Adrenal gland (tissue), 12 donors: ENCODE data around the gene ABCB11. TPM values are rescaled to one million over a fixed set of nuclear protein-coding genes. Genes with fewer than 3 reads are reported as not detected.

Source experiments
- DNase-seq, 7 donors: peaks; one replicate each; pipeline ENCODE4 v3.0.0-alpha.2; 2019 to 2020
- H3K27ac ChIP-seq, 5 donors: fragments of 200-600 bp; sonication (generic) in 4 of 5; 1 replicate in 3 of 5; 2 replicates in 2 of 5; pipeline versions ENCODE4 v1.5.1 to v1.8.0; 2016 to 2020; ENCODE audit warnings: mild to moderate bottlenecking in 1 of 5
- H3K27me3 ChIP-seq: fragments of 200-600 bp; 2 replicates; pipeline ENCODE4 v1.8.0; 2021
- H3K36me3 ChIP-seq, 2 donors: fragments of 200-600 bp; replicated peaks in 1 of 2; 1 replicate in 1 of 2; 2 replicates in 1 of 2; pipeline versions ENCODE4 v1.5.1 to v1.8.0; 2018 to 2022
- H3K4me1 ChIP-seq, 2 donors: fragments of 200-600 bp; replicated peaks in 1 of 2; 1 replicate in 1 of 2; 2 replicates in 1 of 2; pipeline versions ENCODE4 v1.5.1 to v1.8.0; 2018 to 2021
- H3K4me3 ChIP-seq, 4 donors: fragments of 200-600 bp; sonication (generic) in 3 of 4; one replicate each; pipeline ENCODE4 v1.5.1; 2016 to 2018
- H3K9me3 ChIP-seq, 3 donors: fragments of 200-600 bp; sonication (generic) in 1 of 3; replicated peaks in 1 of 3; 1 replicate in 2 of 3; 2 replicates in 1 of 3; pipeline versions ENCODE4 v1.5.1 to v1.8.0; 2016 to 2021
- CTCF ChIP-seq, 6 experiments: fragments of 450-650 bp in 4 of 6; fragments of 200-600 bp in 2 of 6; sonication (generic) in 1 of 6; IDR thresholded peaks; 1 replicate in 5 of 6; 2 replicates in 1 of 6; pipeline versions ENCODE4 v1.5.1 to v1.8.0; 2016 to 2021; ENCODE audit warnings: antibody characterized with exemption in 6 of 6, mild to moderate bottlenecking in 2 of 6, moderate library complexity in 1 of 6
- POLR2A ChIP-seq, 2 donors: fragments of 450-650 bp; IDR thresholded peaks; one replicate each; pipeline ENCODE4 v1.6.1; 2017; ENCODE audit warnings: antibody characterized with exemption in 2 of 2, mild to moderate bottlenecking in 2 of 2, moderate library complexity in 1 of 2
- WGBS, 4 donors: extraction: QIAGEN DNeasy Blood & Tissue Kit in 2 of 4; methylation state at CpG; one replicate each; pipeline versions ENCODE4 v1.1.5 to v1.1.7; 2013 to 2017; 5-methylcytosine and 5-hydroxymethylcytosine counted together
- intact Hi-C, 2 donors: fragments of 100-400 bp; cut with DNase I; formaldehyde crosslinking; loops; one replicate each; pipeline versions ENCODE4 v1.14.1 to v1.15.0; 2022 to 2023
- polyA plus RNA-seq, 3 donors: library from polyadenylated mRNA; stranded (reverse); fragments of 200-250 nt in 2 of 3; fragments of 350-450 nt in 1 of 3; fragmentation: Illumina TruSeq in 1 of 3; extraction: RNeasy Lipid Tissue Mini Kit (QIAGEN cat#74804) in 1 of 3; gene quantifications; one replicate each; pipeline ENCODE4 v1.2.3, GENCODE V29; 2013 to 2014
- total RNA-seq, 9 donors: library from RNA; depleted of rRNA in 4 of 9; stranded (reverse); fragments of >200 nt in 4 of 9; fragments of 120-200 nt in 1 of 9; fragmentation: NEBNext Ultra II Directional in 1 of 9; extraction: Animal tissue kit (Norgen Biotek cat#: 25700) in 1 of 9; gene quantifications; one replicate each; pipeline versions ENCODE4 v1.1.0 to v1.2.4, GENCODE V29; 2013 to 2023
- donor health status: healthy with polysubstance abuse.
- donor health status: Bipolar disorder and iron deficiency.
- donor health status: DM: yes; HTN: yes; CAD: no.
- donor health status: DM: no; HTN: no; CAD: no.
- donor health status: DM: no; HTN: no; CAD: no.
- donor health status: DM: yes; HTN: yes; CAD: no.

ABCB11 gene
- total and polyA plus RNA-seq, 12 donors = 0.05 to 1.4 (median 0.31) TPM; not detected in 7

GRCh38 chr2:168997118-168997521 is 34.0 kb downstream of the ABCB11 start:
- Histone ChIP-seq H3K4me1 (no peaks in the 10 kb centered on the region), H3K4me3 (no peak overlapping the region), H3K27me3 (no peaks in the 10 kb centered on the region), H3K27ac (no peak overlapping the region), H3K9me3 (no peaks in the 10 kb centered on the region), H3K36me3 (no peaks in the 10 kb centered on the region)
- intact Hi-C loops = no loop called here
- DNase-seq = no peak
- 0 to 60% (median 33%) methylated on average over 1 of the region's 1 CpG for WGBS, 4 donors
- no peak for TF ChIP-seq POLR2A (IDR thresholded peaks at IDR 0.05)
- no peak for TF ChIP-seq CTCF (IDR thresholded peaks at IDR 0.05)

- Histone ChIP-seq H3K27me3 (no peaks in the 10 kb centered on the region), H3K27ac (no peak overlapping the region), H3K9me3 (no peaks in the 10 kb centered on the region), H3K4me3 (no peak overlapping the region), H3K36me3 (no peaks in the 10 kb centered on the region), H3K4me1 (no peaks in the 10 kb centered on the region)
- intact Hi-C loops = no loop called here
- 67 to 83% (median 81%) methylated on average over 1 of the region's 1 CpG for WGBS, 4 donors
- DNase-seq = no peak
- no peak for TF ChIP-seq CTCF (IDR thresholded peaks at IDR 0.05)
- TF ChIP-seq POLR2A (IDR thresholded peaks at IDR 0.05) = no peak
Measured at GRCh38 chr2:168995744-168996143, 35.4 kb downstream of the ABCB11 start.

GRCh38 chr2:168993538-168993937 is 37.6 kb downstream of the ABCB11 start:
- intact Hi-C loops = no loop called here

GRCh38 chr2:168992591-168993349 is 38.4 kb downstream of the ABCB11 start:
- H3K27ac ChIP-seq = no peak overlapping the region
- 61 to 71% (median 68%) methylated on average over 7 of the region's 7 CpGs for WGBS, 4 donors
- no peak for DNase-seq
- H3K9me3 ChIP-seq = no peaks in the 10 kb centered on the region
- no peak overlapping the region for H3K4me3 ChIP-seq
- no peak for TF ChIP-seq CTCF (IDR thresholded peaks at IDR 0.05)
- no peak for TF ChIP-seq POLR2A (IDR thresholded peaks at IDR 0.05)
- intact Hi-C loops = no loop called here
- H3K36me3 ChIP-seq = no peaks in the 10 kb centered on the region
- no peaks in the 10 kb centered on the region for H3K27me3 ChIP-seq
- no peaks in the 10 kb centered on the region for H3K4me1 ChIP-seq

More at GRCh38 chr2:168993538-168993937, 37.6 kb downstream of the ABCB11 start:
- WGBS, 4 donors = 78 to 87% (median 82%) methylated on average over 3 of the region's 3 CpGs
- no peak for DNase-seq
- Histone ChIP-seq H3K4me1 (no peaks in the 10 kb centered on the region), H3K27me3 (no peaks in the 10 kb centered on the region), H3K4me3 (no peak overlapping the region), H3K9me3 (no peaks in the 10 kb centered on the region), H3K36me3 (no peaks in the 10 kb centered on the region), H3K27ac (no peak overlapping the region)
- TF ChIP-seq POLR2A (IDR thresholded peaks at IDR 0.05) (no peak), CTCF (IDR thresholded peaks at IDR 0.05) (no peak)
